ENCODE measurements around the gene CHRND.

The CHRND gene

GRCh38 chr2:232521959-232522622, 3.9 kb upstream of the CHRND start:
- H3K36me3 ChIP-seq (replicated peaks), result no peaks in the 10 kb centered on the region
- peak in 1 of 2 experiments; percentile 78 for DNase-seq (ENCODE audit: low spot score in 2 of 2)
- H3K4me1 ChIP-seq, result no peaks in the 10 kb centered on the region
- H3K27me3 ChIP-seq (ENCODE audit: low read depth), result peaks cover 10% of the 10 kb centered on the region
- in situ Hi-C loops (cut with MboI; ENCODE audit: low sequenced_read_pairs), result no loop called here
- H3K4me3 ChIP-seq, result peak overlapping the region; percentile 19
- no peaks in the 10 kb centered on the region for H3K9me3 ChIP-seq

DNA sequence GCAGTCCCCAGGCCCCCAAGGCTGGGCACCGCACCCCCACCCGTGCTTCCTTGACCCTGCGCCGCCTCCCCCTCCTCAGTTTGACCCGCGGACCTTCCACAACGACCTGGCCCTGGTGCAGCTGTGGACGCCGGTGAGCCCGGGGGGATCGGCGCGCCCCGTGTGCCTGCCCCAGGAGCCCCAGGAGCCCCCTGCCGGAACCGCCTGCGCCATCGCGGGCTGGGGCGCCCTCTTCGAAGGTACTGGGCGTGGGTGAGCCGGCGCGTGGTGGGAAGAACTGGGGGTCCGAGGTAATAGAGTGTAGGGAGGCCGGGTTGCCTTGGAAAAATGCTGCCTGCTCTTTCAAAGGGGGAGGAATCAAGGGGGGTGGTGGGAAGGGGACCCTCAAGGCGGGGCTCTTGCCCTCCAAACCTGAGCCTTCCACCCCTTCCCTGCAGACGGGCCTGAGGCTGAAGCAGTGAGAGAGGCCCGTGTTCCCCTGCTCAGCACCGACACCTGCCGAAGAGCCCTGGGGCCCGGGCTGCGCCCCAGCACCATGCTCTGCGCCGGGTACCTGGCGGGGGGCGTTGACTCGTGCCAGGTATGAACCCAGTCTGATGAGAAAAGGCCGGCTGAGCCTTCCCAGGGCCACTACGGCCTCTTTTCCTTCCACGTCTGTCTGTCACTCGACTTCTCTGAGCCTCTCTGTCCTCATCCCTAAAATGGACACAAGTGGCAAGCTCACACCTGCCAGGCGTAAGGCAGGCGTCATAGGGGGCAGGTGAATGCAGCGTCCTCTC, 3.1 kb upstream of the CHRND start:
- Histone ChIP-seq H3K36me3 (replicated peaks) (no peaks in the 10 kb centered on the region), H3K4me1 (no peaks in the 10 kb centered on the region), H3K9me3 (no peaks in the 10 kb centered on the region), H3K4me3 (no peak overlapping the region), H3K27me3 (ENCODE audit: low read depth) (peaks cover 10% of the 10 kb centered on the region)
- in situ Hi-C loops (cut with MboI; ENCODE audit: low sequenced_read_pairs), result no loop called here
- DNase-seq (ENCODE audit: low spot score in 2 of 2), result no peak

DNA sequence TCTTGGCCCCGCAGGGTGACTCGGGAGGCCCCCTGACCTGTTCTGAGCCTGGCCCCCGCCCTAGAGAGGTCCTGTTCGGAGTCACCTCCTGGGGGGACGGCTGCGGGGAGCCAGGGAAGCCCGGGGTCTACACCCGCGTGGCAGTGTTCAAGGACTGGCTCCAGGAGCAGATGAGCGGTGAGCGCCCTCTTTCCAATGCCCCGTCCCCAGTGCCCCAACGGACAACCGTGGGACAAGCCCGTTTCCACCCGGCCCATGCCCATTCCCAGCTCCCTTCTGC, 2.6 kb upstream of the CHRND start:
- Histone ChIP-seq H3K27me3 (ENCODE audit: low read depth) (peaks cover 10% of the 10 kb centered on the region), H3K4me3 (no peak overlapping the region), H3K36me3 (replicated peaks) (no peaks in the 10 kb centered on the region), H3K4me1 (no peaks in the 10 kb centered on the region), H3K9me3 (no peaks in the 10 kb centered on the region)
- in situ Hi-C loops (cut with MboI; ENCODE audit: low sequenced_read_pairs), result no loop called here
- no peak for DNase-seq (ENCODE audit: low spot score in 2 of 2)

GRCh38 chr2:232523682-232524597, 2.0 kb upstream of the CHRND start:
- in situ Hi-C loops (cut with MboI; ENCODE audit: low sequenced_read_pairs), result no loop called here
- Histone ChIP-seq H3K4me3 (peak overlapping the region; percentile 33), H3K27me3 (ENCODE audit: low read depth) (peaks cover 10% of the 10 kb centered on the region)

DNA sequence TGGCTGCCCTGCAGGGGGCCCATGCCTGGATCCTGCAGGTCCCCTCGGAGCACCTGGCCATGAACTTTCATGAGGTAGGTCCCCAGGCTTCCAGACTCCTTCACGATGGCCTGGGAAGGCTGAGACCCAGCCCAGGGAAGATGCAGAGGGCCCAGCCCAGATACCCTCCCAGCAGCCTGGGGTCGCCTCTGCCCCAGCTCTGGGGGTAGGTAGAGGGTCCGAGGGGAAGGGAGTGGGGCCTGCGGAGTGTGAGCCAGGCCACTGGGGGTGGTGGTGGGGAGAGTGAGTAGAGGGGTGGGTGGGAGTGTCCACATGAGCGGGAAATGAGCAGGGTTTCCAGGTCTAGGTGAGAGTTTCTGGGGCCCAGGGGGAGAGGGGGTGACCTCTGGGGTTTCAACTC, 1.2 kb upstream of the CHRND start:
- Histone ChIP-seq H3K4me3 (no peak overlapping the region), H3K36me3 (replicated peaks) (no peaks in the 10 kb centered on the region), H3K27me3 (ENCODE audit: low read depth) (peaks cover 10% of the 10 kb centered on the region), H3K9me3 (no peaks in the 10 kb centered on the region), H3K4me1 (no peaks in the 10 kb centered on the region)
- no peak for DNase-seq (ENCODE audit: low spot score in 2 of 2)
- in situ Hi-C loops (cut with MboI; ENCODE audit: low sequenced_read_pairs), result loop anchor here (5.0 kb wide), 1 partner anchor 622 kb away; no protein-coding TSS in a partner anchor

More at GRCh38 chr2:232523682-232524597, 2.0 kb upstream of the CHRND start:
- no peaks in the 10 kb centered on the region for H3K36me3 ChIP-seq (replicated peaks)
- peak; percentile 55 to 83 for DNase-seq (ENCODE audit: low spot score in 2 of 2)
- no peaks in the 10 kb centered on the region for H3K4me1 ChIP-seq
- no peaks in the 10 kb centered on the region for H3K9me3 ChIP-seq

DNA sequence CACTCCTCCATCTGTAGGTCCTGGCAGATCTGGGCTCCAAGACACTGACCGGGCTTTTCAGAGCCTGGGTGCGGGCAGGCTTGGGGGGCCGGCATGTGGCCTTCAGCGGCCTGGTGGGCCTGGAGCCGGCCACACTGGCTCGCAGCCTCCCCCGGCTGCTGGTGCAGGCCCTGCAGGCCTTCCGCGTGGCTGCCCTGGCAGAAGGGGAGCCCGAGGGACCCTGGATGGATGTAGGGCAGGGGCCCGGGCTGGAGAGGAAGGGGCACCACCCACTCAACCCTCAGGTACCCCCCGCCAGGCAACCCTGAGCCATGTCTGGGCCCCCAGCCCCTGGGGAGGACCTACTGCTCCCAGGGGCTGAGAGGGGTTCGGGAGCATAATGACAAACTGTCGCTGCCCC, 761 bp upstream of the CHRND start:
- no peaks in the 10 kb centered on the region for H3K4me1 ChIP-seq
- in situ Hi-C loops (cut with MboI; ENCODE audit: low sequenced_read_pairs), result loop anchor here (5.0 kb wide), 1 partner anchor 623 kb away; no protein-coding TSS in a partner anchor
- H3K4me3 ChIP-seq, result no peak overlapping the region
- no peaks in the 10 kb centered on the region for H3K36me3 ChIP-seq (replicated peaks)
- peaks cover 10% of the 10 kb centered on the region for H3K27me3 ChIP-seq (ENCODE audit: low read depth)
- no peaks in the 10 kb centered on the region for H3K9me3 ChIP-seq
- DNase-seq (ENCODE audit: low spot score in 2 of 2), result no peak

DNA sequence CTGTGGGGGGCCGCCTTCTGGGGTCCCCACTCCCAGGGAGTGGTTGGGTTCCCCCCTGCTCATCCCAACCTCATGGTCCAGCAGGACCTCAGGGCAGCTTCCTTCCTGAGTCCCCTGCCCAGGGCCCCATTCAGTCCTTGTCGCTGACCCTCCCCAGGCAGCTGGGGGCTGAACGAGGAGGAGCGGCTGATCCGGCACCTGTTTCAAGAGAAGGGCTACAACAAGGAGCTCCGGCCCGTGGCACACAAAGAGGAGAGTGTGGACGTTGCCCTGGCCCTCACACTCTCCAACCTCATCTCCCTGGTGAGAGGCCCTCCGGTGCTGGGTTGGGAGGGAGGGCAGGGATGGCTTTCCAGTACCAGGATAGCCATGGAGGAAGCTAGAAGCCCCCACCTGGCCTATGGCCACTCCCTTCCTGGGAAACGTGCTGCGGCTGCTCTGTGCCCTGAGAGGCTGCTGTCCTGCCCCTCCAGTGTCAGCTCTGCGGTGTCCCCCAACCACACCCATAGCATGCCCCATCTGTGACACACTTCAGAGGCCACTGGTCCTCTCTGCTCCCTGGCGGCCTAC, 497 bp downstream of the CHRND start:
- H3K27me3 ChIP-seq (ENCODE audit: low read depth), result peaks cover 10% of the 10 kb centered on the region
- no peak for DNase-seq (ENCODE audit: low spot score in 2 of 2)
- H3K4me3 ChIP-seq, result no peak overlapping the region
- no peaks in the 10 kb centered on the region for H3K36me3 ChIP-seq (replicated peaks)
- no peaks in the 10 kb centered on the region for H3K9me3 ChIP-seq
- no peaks in the 10 kb centered on the region for H3K4me1 ChIP-seq
- in situ Hi-C loops (cut with MboI; ENCODE audit: low sequenced_read_pairs), result loop anchor here (5.0 kb wide), 1 partner anchor 624 kb away; no protein-coding TSS in a partner anchor

DNA sequence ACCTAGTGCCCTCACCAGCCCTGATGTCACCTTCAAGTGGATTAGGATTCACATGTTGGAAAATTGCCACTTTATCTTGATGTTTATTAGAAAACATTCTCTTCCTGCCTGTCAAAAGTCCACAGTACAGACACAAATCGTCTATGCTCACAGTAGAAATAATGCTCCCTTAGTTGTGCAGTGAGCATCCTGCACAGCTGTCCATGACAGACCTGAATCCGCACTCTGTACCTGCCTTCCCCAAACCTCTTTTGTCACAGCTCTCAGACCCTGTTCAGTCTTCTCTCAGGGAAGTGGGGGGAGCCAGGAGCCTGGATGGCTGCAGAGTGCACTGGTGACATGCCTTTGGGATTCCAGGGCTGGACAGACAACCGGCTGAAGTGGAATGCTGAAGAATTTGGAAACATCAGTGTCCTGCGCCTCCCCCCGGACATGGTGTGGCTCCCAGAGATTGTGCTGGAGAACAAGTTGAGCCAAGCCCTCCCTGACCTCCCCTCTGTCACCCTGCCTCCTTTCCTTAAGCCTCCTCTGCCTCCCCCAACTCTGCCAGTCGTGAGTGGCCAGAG, 2.0 kb downstream of the CHRND start:
- H3K36me3 ChIP-seq (replicated peaks), result no peaks in the 10 kb centered on the region
- in situ Hi-C loops (cut with MboI; ENCODE audit: low sequenced_read_pairs), result loop anchor here (5.0 kb wide), 1 partner anchor 626 kb away; no protein-coding TSS in a partner anchor
- no peaks in the 10 kb centered on the region for H3K4me1 ChIP-seq
- H3K4me3 ChIP-seq, result no peak overlapping the region
- peaks cover 8% of the 10 kb centered on the region for H3K27me3 ChIP-seq (ENCODE audit: low read depth)
- no peaks in the 10 kb centered on the region for H3K9me3 ChIP-seq
- DNase-seq (ENCODE audit: low spot score in 2 of 2), result no peak

DNA sequence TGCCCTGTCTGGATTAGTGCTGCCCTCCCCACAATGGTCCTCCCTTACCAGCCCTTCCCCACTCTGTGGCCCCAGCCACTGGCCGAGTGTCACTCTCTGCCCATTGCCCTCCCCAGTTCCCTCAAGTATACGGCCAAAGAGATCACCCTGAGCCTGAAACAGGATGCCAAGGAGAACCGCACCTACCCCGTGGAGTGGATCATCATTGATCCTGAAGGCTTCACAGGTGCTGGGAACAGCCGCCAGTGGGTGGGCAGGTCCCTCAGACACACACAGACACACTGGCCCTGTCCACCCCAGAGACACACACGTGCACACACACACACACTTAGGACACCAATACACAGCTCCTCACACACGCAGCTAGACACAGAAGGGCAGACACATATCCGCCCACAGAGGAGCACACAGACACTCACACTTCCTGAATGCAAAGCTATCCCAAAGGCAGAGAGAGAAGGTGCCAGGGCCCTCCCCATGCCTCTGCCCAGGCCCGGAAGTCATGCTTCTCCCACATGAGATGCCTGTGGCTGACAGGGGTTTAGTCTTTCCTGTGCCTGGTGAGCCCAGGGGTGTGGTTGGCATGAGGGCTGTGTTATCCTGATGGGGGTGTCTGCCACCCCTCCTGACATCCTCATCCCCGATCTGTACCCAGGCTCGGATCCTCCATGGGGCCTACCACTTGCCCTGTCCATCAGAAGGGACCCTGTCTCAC, 2.9 kb downstream of the CHRND start:
- no peaks in the 10 kb centered on the region for H3K4me1 ChIP-seq
- no peak for DNase-seq (ENCODE audit: low spot score in 2 of 2)
- in situ Hi-C loops (cut with MboI; ENCODE audit: low sequenced_read_pairs), result loop anchor here (5.0 kb wide), 1 partner anchor 627 kb away; no protein-coding TSS in a partner anchor

GRCh38 chr2:232529806-232530547, 4.0 kb downstream of the CHRND start:
- DNase-seq (ENCODE audit: low spot score in 2 of 2), result no peak
- H3K36me3 ChIP-seq (replicated peaks), result no peaks in the 10 kb centered on the region
- no peaks in the 10 kb centered on the region for H3K27me3 ChIP-seq (ENCODE audit: low read depth)
- in situ Hi-C loops (cut with MboI; ENCODE audit: low sequenced_read_pairs), result loop anchor here (5.0 kb wide), 1 partner anchor 628 kb away; no protein-coding TSS in a partner anchor
- H3K4me3 ChIP-seq, result no peak overlapping the region
- no peaks in the 10 kb centered on the region for H3K4me1 ChIP-seq
- no peaks in the 10 kb centered on the region for H3K9me3 ChIP-seq

More for the DNA sequence above, 2.9 kb downstream of the CHRND start:
- no peaks in the 10 kb centered on the region for H3K36me3 ChIP-seq (replicated peaks)
- no peaks in the 10 kb centered on the region for H3K9me3 ChIP-seq
- no peak overlapping the region for H3K4me3 ChIP-seq
- H3K27me3 ChIP-seq (ENCODE audit: low read depth), result no peaks in the 10 kb centered on the region

GRCh38 chr2:232530626-232531260, 4.8 kb downstream of the CHRND start:
- Histone ChIP-seq H3K4me1 (no peaks in the 10 kb centered on the region), H3K27me3 (ENCODE audit: low read depth) (no peaks in the 10 kb centered on the region), H3K9me3 (no peaks in the 10 kb centered on the region), H3K36me3 (replicated peaks) (no peaks in the 10 kb centered on the region), H3K4me3 (no peak overlapping the region)
- DNase-seq (ENCODE audit: low spot score in 2 of 2), result no peak
- in situ Hi-C loops (cut with MboI; ENCODE audit: low sequenced_read_pairs), result no loop called here

DNA sequence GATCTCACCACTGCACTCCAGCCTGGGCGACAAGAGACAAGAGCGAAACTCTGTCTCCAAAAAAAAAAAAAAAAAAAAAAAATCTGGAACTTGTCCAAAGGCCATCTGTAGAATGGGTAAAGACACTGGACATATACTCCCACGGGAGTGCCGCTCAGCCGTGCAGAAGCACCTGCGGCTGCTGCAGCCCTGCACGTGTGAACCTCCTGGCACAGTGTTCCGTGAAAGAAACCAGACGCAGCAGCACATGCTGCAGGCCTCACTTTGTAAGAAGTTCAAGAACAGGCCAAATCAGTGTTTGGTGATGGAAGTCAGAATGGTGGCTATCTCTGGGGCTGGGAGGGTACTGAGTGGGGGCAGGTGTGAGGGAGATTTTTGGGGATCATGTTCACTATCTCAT, 6.5 kb downstream of the CHRND start:
- no peak for DNase-seq (ENCODE audit: low spot score in 2 of 2)
- Histone ChIP-seq H3K9me3 (no peaks in the 10 kb centered on the region), H3K36me3 (replicated peaks) (no peaks in the 10 kb centered on the region), H3K27me3 (ENCODE audit: low read depth) (no peaks in the 10 kb centered on the region), H3K4me3 (no peak overlapping the region), H3K4me1 (no peaks in the 10 kb centered on the region)
- in situ Hi-C loops (cut with MboI; ENCODE audit: low sequenced_read_pairs), result no loop called here
